DND-41 (cell line): ENCODE results near the gene ZMIZ2.

ENCODE experiments used
- ATAC-seq: fragments of 200-7000 bp; cut with Tn5 transposase; 3 replicates; pipeline ENCODE4 v1.9.1; 2021; ENCODE audit warnings: low read depth; ENCODE audit not compliant: insufficient read depth
- DNase-seq: peaks from one replicate; pipeline ENCODE4 v3.0.0-alpha.2; 2020
- H2AFZ ChIP-seq: 2 replicates; pipeline ENCODE4 v1.6.0; 2012; ENCODE audit warnings: low read depth, low read length
- H3K27ac ChIP-seq: 2 replicates; pipeline ENCODE4 v1.5.1; 2012; ENCODE audit warnings: low read length, inconsistent platforms
- H3K27me3 ChIP-seq: fragments of 200-600 bp; sonication (generic); 2 replicates; pipeline ENCODE4 v1.6.0; 2012; ENCODE audit warnings: low read length, mild to moderate bottlenecking, inconsistent platforms; ENCODE audit not compliant: insufficient read depth, poor library complexity
- H3K36me3 ChIP-seq: 2 replicates; pipeline ENCODE4 v1.5.1; 2012; ENCODE audit warnings: low read length, inconsistent platforms; ENCODE audit not compliant: insufficient read depth
- H3K4me1 ChIP-seq: 2 replicates; pipeline ENCODE4 v1.5.1; 2012; ENCODE audit warnings: mild to moderate bottlenecking, low read length; ENCODE audit not compliant: insufficient read depth
- H3K4me2 ChIP-seq: 2 replicates; pipeline ENCODE4 v1.6.0; 2012; ENCODE audit warnings: mild to moderate bottlenecking, moderate library complexity, low read length, inconsistent platforms; ENCODE audit not compliant: insufficient read depth
- H3K4me3 ChIP-seq, 2 experiments: fragments of 200-600 bp in 1 of 2; shearing (Covaris generic) in 1 of 2; 2 replicates each; pipeline ENCODE4 v1.5.1; 2012 to 2016; ENCODE audit warnings: inconsistent platforms in 2 of 2, low read length in 2 of 2, mild to moderate bottlenecking in 2 of 2, low read depth in 1 of 2, moderate library complexity in 1 of 2
- H3K79me2 ChIP-seq: 2 replicates; pipeline ENCODE4 v1.6.0; 2012; ENCODE audit warnings: low read length, inconsistent platforms; ENCODE audit not compliant: insufficient read depth
- H3K9ac ChIP-seq: 2 replicates; pipeline ENCODE4 v1.6.0; 2012; ENCODE audit warnings: low read depth, mild to moderate bottlenecking, inconsistent platforms, low read length, moderate library complexity
- H3K9me3 ChIP-seq: 2 replicates; pipeline ENCODE4 v1.5.1; 2012; ENCODE audit warnings: low read length, moderate library complexity, mild to moderate bottlenecking, inconsistent platforms; ENCODE audit not compliant: insufficient read depth, severe bottlenecking
- H4K20me1 ChIP-seq: 2 replicates; pipeline ENCODE4 v1.6.0; 2012; ENCODE audit warnings: low read length; ENCODE audit not compliant: insufficient read depth
- CTCF ChIP-seq: IDR thresholded peaks from 2 replicates; pipeline ENCODE4 v1.5.1; 2012; ENCODE audit warnings: borderline replicate concordance, low read length, moderate library complexity, mild to moderate bottlenecking; ENCODE audit not compliant: poor library complexity, severe bottlenecking; ENCODE audit errors: extremely low read depth
- EZH2 ChIP-seq: IDR thresholded peaks from 3 replicates; pipeline ENCODE4 v1.6.1; 2012; ENCODE audit warnings: borderline replicate concordance, low read depth, mild to moderate bottlenecking, moderate library complexity, low read length, inconsistent platforms; ENCODE audit not compliant: severe bottlenecking

Gene ZMIZ2

GRCh38 chr7:44752822-44753221 lies 4.2 kb downstream of the ZMIZ2 start:
- ATAC-seq: no peak
- TF ChIP-seq CTCF: no peak
- TF ChIP-seq EZH2: no peak
- H3K4me1 ChIP-seq: peaks cover 27% of the 10 kb centered on the region
- H3K9ac ChIP-seq: no peak overlapping the region
- H3K79me2 ChIP-seq: peaks cover 68% of the 10 kb centered on the region
- no peak overlapping the region for H3K4me2 ChIP-seq
- no peak overlapping the region for H3K27ac ChIP-seq
- H3K4me3 ChIP-seq: no peak overlapping the region
- H3K9me3 ChIP-seq: no peaks in the 10 kb centered on the region
- H3K27me3 ChIP-seq: no peaks in the 10 kb centered on the region
- no peak for DNase-seq
- H3K36me3 ChIP-seq: peaks cover 30% of the 10 kb centered on the region
- peaks cover 33% of the 10 kb centered on the region for H4K20me1 ChIP-seq
- no peak overlapping the region for H2AFZ ChIP-seq

- no peak overlapping the region for H2AFZ ChIP-seq
- H3K4me1 ChIP-seq: peaks cover 14% of the 10 kb centered on the region
- DNase-seq (no peak), ATAC-seq (no peak)
- no peaks in the 10 kb centered on the region for H3K9me3 ChIP-seq
- no peak overlapping the region for H3K27ac ChIP-seq
- H3K4me2 ChIP-seq: no peak overlapping the region
- H3K9ac ChIP-seq: no peak overlapping the region
- H3K4me3 ChIP-seq: no peak overlapping the region
- peaks cover 26% of the 10 kb centered on the region for H4K20me1 ChIP-seq
- no peaks in the 10 kb centered on the region for H3K27me3 ChIP-seq
- TF ChIP-seq CTCF (no peak), EZH2 (no peak)
- H3K79me2 ChIP-seq: peaks cover 56% of the 10 kb centered on the region
- peaks cover 45% of the 10 kb centered on the region for H3K36me3 ChIP-seq
Measured at GRCh38 chr7:44754802-44755697, 6.4 kb downstream of the ZMIZ2 start.

DNA sequence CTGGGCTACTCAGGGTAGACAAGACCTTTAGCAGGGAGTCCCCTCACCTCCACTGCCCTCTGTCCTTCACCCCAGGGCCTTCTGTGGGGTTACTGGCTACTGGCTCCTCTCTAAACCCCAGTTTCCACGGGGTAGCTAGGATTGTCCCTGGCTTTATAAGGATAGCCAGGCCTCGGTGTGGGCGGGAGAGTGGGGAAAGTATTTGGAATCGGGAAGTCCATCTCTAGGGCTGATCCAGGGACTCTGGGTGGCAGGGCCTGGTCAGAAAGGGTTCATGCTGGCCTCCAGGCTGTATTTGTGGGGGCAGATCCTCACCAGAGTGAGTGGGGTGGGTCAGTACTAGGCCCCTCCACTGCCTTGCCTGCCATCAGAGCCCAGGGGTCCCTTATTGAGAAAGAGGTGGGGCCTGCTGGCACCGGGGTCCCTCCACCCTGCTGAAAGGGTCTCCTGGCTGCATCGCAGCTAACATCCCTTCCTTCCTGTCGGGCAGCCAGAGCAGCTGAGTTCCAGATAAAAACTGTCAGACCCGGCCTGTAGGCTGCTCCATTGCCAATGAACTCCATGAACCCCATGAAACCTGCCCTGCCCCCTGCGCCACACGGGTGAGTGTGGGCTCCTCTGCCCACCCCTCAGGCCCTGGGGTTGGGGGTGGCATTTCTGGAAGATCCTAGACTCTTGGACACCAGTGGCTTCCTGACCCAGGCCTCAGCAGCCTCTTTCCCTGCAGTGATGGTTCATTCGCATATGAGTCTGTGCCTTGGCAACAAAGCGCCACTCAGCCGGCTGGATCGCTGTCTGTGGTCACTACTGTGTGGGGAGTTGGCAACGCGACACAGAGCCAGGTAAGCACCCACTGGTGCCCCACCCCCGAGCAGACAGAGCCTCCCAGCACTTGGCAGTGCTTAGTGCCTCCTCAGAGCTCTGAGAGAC lies 7.3 kb downstream of the ZMIZ2 start:
- DNase-seq (no peak), ATAC-seq (no peak)
- TF ChIP-seq CTCF (no peak), EZH2 (no peak)
- no peaks in the 10 kb centered on the region for H3K27me3 ChIP-seq
- H3K9me3 ChIP-seq: no peaks in the 10 kb centered on the region
- no peak overlapping the region for H3K9ac ChIP-seq
- peaks cover 4% of the 10 kb centered on the region for H3K4me1 ChIP-seq
- no peak overlapping the region for H3K4me3 ChIP-seq
- H4K20me1 ChIP-seq: peaks cover 17% of the 10 kb centered on the region
- no peak overlapping the region for H3K27ac ChIP-seq
- H3K4me2 ChIP-seq: no peak overlapping the region
- H2AFZ ChIP-seq: no peak overlapping the region
- H3K36me3 ChIP-seq: peaks cover 45% of the 10 kb centered on the region
- peaks cover 47% of the 10 kb centered on the region for H3K79me2 ChIP-seq
